NCI-H2227 treated with DMSO at 0.1 percent for 48 hours (cell line): Measurements from ENCODE around the gene PRADC1.

Source experiments
- DNase-seq: peaks from one replicate; lab custom pipeline; 2025; lab: John Stamatoyannopoulos, UW

Gene PRADC1

DNA sequence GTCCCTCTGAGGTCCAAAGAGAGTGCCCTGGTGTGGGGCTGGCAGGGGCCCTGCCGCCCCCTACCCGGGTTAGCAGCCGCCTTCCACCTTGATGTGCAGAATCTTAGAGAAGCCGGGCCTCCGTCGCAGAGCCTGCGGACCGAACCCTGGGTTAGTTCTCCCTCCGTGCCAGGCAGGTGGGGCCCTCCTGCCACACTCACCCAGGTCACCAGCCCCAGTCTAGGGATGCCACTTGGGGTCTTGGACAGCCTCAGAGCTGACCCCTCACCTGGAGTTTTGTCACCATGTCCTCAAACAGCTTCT, 25.8 kb upstream of the PRADC1 start:
- DNase-seq = no peak

DNA sequence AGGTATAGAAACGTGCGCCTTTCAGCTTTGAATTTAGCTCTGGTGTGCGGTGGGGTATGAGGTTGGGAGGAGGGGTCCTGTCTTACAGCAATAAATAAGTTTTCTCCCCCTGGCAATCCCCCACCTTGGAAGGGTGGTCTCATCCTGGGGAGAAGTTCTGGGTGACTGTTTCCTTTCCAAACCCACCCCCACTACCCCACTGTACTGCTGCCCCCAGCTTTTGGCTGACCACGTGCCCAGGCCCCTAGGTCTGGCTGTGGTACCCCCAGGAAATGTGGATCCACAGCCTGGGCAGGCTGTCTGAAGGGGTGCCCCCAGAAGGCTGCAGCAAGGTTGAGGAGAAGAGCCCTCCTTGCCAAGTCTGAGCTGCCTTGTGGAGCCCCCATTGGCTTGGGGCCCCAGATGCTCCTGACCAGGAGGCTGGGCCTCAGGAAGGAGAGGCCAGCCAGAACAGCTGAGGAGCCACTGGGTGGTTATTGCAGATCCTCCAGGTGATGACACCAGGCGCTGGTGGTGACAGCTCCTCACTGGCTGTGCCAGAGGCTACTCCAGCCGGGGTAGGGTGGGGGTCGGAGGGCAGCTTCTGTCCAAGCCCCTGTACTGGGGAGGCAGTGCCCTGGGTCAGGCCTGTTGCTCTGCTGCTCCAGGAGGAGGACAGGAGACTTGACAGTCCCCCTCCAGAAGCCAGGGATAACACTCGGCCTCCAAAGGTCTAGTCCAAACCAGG, 25.3 kb upstream of the PRADC1 start:
- no peak for DNase-seq

DNA sequence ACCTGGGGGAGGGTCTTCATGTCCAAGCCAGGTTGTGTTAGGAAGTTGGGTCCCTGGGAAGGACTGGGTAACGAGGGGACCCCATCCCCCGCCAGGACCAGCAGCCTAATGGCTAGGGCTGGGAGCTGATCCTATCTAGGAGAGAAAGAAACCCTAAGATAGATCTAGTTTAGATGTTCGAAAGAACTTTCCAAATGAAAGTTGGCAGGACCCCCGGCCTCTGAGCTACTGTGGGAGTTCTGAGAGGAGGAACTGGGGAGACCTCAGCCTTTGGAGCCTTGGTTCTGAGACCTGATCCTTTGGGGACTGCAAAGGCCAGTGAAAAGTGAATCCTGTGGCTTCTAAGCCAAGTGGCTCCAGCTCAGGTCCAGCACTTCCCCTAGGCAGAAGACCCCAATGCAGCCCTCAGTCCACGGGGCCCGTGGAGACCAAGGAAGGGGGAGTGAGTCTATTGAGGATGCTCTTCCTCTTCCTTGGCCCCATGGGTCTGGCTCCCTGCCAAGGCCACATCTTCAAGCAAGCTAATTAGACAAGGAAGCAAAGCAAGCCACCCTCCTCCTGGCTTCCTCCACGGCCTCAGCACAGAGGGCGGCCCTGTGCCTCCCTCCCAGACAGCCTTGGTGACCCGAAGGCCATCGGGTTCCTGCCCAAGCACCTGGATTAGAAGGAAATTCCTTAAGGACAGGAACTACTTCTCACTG, 24.5 kb upstream of the PRADC1 start:
- no peak for DNase-seq

DNA sequence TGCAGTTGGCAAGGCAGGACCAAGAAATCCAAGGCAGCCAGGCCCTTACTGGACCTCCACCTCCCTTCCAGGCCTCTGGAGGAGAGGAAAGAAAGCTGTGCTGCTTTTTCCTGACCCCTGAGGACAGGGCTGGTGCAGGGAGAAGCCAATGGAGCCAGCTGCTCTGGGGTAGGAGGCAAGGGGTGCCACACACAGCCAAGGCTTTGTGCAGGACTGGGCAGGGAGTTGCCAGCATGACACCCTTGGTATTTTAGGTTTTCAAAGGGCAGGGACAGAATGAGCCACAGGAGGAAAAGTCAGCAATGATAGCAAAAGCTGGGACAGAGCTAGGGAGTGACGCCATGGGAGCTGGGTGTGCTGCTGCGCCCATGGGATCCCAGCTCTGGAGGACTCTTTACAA, 24.0 kb upstream of the PRADC1 start:
- DNase-seq = no peak

DNA sequence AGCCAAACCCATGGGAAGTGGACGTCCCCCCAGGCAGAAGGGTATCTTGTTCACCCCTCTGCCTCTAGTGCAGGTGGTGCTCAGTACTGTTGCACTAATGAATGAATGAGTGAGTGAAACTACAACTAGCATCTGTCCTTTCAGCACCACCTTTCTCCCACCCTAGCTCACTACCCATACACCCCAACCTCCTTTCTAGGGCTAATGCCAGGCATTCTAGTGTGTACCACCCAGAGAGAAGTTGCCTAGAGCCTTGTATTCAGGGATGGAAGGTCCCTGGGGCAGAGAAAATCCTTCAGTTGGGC, 23.5 kb upstream of the PRADC1 start:
- DNase-seq = no peak

DNA sequence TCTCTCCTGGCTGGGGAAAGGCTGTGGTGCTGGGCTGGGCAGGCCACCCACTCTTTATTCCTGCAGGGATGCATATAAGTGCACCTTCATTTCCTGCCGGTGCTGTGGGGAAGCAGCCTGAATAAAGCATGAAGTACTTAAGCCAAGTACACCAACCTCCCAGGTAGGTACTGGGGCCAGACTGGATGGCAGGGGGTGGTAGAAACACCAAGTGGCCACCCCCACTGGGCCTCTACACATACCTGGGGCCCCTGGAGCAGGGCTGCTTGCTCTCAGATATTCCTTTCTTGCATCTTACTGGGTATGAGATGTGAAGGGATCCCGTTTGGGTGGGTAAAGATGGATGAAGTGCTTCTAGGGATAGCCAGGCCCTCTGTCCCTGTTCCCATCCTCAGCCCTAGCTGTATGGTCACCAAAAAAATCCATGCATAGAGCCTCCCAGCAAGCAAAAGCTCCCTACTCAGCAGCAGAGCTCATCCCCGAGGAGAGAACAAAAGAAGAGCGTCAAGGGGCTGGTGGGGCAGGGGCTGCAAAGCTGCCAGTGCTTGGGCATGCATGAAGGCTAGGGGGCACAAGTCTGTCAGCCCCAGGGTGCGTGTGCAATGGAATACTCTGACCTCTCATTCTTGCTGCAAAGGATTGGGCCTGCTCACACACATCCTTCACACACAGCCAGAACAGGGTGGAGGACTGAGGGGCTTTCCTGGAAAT, 23.0 kb upstream of the PRADC1 start:
- no peak for DNase-seq

DNA sequence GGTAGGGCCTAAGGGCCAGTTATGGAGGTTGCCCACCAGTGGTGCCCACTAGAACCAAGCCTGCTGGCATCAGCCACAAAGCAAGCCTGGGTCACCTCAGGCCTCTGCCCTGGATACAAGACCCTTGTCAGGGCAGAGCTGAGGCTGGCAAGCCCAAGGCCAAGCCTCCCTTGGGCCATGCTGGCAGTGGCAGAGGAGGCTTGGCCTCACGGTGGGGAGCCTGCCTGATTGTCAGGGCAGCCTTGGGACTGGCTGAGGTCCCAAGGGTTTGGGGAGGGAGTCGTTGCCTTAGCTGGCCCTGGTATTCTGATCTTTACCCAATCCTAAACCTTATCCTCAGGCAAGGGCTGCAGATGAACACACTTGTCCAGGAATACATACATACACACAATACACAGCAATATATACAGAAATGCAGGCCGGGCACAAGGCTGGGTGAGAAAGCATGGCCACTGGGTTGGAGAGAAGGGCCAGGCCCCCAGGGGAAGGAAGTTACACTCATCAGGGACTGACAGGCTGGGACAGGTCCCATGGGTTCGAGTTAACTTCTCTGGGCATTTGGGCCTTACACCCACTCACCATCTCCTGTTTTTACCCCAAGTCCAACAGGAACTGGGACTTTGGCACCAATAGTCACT, 22.1 kb upstream of the PRADC1 start:
- no peak for DNase-seq

DNA sequence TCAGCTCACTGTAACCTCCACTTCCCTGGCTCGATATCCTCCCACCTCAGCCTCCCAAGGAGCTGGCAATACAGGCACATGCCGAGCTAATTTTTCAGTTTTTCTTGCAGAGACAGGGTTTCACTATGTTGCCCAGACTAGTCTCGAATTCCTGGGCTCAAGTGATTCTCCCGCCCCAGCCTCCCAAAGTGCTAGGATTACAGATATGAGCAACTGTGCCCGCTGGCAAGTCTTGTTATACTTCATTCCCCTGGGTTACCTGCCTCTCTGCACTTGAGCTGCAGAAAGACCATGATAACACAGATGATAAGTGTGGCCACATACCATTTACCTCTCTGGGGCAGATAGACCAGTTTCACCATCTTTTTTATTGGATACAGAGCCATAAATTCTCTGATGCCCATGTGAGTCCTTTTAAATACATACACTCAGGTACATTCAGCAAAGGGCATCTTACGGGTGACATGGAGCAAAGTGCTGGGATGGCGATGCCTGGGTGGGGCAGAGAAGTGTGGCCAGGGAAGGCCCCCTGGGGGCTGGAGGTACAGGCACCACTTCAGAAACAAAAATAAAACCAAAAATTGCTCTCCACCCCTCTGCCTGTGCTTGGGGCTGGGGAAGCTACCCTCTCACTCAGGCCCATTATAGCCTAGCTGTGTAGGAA, 21.4 kb upstream of the PRADC1 start:
- DNase-seq = no peak

DNA sequence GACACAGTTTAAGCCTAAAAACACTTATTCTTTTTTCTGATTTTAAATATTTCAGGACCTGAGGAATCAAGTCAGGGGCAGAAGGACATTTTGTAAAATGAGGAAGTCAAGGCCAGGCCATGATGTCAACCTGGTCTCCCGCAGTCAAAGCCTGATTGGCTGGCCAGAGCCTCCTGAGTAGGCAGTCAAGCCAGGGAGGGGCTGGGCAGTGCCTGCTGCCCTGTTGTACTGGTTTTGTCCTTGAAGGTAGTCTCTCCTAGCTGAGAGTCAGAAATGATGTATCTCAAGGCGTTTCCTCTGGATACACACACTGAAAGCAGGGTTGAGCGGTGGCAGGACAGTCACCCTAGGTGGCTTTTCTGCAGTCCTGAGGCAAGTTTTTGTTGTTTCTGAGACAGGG, 20.9 kb upstream of the PRADC1 start:
- no peak for DNase-seq

DNA sequence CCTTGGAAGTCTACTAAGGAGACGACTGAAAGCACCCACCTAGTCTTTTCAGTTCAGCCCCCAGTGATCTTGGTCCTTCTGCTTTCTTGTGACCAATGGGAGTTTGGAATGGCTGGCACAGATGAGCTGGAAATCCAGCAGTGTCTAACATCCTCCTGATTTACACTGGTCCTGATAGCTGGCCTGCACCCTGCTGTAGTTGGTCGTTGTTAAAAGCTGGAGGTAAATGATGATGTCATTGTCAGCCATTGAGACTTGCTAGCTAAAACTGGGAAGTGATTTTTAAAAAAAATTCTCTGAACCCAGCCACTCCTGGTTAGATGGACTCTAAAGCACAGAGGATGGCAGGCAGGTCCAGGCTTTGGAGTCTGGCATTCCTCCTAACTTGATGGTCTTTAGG, 20.4 kb upstream of the PRADC1 start:
- DNase-seq = no peak

DNA sequence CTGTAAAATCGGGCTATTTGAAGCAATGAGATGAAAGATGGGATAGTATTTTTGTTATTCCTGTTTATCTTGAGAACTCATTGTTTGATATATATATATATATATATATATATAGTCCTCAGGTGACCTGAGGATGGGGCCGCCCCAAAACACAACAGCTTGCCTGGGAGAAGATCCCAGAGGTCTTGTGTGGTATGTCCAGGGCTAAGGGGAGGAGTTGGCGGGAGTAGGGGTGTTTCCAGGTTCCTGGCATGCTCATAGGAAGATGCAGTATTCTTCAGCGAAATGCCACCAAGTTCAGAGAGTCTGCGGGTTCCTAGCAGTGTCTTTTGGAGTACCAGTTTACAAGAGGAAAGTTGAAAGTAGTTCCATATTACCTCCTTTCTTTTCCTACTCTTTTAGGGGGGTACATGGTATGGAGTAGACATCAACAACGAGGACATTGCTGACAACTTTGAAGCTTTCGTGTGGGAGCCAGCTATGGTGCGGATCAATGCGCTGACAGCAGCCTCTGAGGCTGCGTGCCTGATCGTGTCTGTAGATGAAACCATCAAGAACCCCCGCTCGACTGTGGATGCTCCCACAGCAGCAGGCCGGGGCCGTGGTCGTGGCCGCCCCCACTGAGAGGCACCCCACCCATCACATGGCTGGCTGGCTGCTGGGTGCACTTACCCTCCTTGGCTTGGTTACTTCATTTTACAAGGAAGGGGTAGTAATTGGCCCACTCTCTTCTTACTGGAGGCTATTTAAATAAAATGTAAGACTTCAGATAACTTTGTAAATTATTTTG, 19.4 kb upstream of the PRADC1 start:
- no peak for DNase-seq

DNA sequence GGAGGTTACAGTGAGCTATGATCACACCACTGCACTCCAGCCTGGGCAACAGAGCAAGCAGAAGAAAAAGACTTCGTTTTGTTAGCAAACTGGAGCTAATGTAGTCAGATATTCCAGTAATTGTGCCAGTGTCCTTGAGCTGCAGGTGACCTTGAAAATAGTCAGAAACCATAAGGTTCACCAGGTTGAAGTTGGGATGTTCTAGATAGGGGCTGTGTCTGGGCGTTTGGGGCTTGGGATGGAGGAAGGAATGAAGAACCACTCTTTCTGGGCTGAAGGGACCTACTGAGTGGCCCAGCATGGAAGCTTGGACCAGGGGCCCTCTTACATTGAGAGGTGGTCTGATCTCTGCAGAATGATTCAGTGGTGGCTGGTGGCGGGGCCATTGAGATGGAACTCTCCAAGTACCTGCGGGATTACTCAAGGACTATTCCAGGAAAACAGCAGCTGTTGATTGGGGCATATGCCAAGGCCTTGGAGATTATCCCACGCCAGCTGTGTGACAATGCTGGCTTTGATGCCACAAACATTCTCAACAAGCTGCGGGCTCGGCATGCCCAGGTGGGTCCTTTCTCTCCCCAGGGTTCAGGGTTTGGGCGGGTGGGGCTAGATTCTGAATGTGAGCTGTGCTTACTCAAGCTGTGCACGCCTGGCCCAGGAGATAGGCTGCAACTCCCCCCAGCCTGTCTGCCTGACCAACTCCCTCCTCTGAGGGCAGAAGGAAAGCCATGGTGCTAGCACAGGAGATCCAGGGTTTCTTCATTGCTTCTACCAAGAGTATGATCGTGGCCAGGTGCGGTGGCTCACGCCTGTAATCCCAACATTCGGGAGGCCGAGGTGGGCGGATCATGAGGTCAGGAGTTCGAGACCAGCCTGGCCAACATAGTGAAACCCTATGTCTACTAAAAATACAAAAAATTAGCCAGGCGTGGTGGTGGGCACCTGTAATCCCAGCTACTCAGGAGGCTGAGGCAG, 18.1 kb upstream of the PRADC1 start:
- no peak for DNase-seq

DNA sequence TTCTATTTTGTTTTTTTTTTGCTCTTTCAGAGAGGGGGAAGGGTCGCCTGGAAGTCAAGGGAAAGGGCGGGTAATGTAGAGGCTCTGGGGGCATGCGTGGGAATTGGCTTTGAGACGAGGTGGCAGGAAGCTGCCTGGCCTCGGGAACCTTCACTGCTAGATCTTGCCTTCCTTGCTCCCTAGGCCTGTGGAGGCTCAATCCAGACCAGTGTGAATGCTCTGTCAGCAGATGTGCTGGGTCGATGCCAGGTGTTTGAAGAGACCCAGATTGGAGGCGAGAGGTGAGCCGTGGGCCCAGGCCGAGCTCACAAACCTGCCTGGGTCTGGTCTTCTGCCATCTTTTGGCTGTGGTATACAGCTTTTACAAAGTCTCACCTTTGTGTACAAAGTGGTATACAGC, 16.6 kb upstream of the PRADC1 start:
- no peak for DNase-seq

DNA sequence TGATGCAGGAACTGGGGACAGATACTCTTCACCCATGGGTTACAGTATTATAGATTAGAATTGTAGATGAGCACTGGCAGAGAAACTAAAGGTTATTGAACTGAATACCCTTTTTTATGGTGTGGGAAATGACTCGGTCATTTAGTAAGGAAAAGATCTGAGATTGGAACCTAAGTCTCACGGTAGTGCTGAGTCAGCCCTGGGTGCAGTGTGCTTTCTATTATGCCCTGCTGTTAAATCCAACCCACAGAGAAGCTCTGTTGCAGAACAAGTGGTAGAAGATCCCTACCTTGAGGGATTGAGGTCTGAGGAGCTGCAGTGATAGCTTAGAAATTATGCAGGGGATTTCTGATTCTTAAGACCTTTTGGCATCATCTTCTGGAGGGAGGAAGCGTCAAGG, 13.8 kb upstream of the PRADC1 start:
- DNase-seq = no peak

DNA sequence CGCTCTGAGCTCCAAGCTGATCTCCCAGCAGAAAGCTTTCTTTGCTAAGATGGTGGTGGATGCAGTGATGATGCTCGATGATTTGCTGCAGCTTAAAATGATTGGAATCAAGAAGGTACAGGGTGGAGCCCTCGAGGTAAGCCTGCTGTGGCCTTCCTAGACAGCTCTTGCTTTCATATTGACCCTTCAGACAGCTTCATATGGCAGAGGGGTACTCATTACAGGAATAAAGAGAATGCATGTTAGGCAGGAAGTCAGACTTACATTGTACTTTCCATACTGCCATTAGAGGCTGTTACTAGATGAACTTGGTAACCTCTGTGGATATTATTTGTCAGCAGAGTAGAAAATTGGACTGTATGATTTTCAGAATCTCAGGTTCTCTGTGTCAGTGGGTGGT, 11.5 kb upstream of the PRADC1 start:
- no peak for DNase-seq

DNA sequence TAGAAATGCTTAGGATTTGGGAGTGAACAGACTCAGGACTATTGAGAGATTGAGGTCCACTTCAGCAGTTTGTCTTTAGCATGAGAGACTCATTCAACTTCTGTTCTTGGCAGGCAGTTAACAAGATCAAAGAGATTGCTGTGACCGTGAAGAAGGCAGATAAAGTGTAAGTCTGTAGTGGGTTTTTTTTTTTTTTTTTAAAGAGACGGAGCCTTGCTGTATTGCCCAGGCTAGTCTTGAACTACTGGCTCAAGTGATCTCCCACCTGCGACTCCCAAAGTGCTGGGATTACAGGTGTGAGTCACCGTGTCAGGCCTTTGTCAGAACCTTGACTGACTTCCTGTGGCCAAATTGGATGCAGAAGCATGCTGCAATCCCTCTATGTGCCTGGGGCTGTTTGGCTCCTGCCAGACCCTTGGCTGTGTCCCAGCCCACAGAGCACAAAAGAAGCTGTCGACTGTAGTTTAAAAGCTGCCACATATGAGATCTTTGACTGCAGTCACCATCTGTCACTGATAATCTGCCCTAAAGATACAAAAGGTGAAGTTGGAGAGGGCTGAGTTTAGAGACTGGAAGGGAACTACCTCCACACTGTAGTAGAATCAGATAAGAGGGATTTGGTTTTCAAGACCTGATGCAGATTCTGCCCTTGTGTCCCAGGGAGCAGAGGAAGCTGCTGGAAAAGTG, 11.0 kb upstream of the PRADC1 start:
- no peak for DNase-seq

DNA sequence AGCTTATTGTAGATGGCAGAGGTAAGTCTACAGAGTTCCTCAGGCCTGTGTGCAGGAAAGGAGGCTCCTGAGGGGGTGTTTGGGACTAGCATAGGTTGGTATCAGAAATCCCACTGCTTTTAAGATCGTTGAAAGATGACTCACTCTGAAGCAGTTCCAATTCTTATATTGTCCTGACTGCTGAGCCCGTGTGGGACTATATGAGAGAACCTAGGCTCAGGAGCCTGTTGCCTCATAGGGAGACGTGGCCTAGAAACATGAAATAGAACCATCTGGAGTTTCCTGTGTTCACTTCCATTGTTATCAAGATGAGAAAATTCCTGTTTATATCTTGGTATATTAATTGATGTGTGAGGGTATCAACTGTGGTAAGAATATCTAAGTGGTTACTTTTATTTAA, 6.7 kb upstream of the PRADC1 start:
- no peak for DNase-seq

DNA sequence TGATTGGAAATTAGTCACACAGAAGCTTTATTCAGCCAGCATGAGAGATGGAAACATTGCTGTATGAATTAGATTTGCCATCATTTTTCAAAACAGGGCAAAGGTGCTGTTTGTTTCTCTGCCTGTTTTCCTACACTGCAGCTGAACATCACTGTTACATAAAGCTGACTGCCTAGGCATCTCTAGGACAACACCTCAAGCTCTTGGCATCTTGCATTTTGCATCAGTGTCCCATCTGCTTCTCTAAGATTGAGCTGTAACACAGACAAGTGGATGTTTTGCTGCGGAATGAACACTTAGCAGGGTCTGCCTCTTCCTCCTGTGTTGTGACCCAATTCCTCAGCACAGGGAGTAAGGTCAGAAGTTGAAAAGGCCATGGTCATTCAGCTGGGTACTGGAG, 5.9 kb upstream of the PRADC1 start:
- DNase-seq = no peak

DNA sequence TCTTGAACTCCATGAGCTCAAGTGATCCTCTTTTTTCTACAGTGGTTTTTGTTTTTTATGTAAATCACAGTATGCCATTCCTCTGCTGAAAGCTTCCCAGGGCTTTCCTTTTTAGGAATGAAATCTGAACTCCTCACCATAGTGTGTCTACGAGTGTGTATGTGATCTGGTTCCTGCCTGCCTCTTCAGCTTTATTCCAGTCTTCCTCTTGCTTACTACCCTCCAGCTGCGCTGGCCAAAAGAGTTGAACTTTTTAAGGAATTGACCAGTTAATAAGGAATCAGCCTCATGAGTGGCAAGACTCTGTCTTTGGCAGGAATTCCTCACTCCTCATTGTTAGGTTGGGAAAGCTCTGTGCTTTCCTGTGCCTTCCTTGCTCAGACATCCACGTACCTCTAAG, 5.1 kb upstream of the PRADC1 start:
- DNase-seq = no peak

DNA sequence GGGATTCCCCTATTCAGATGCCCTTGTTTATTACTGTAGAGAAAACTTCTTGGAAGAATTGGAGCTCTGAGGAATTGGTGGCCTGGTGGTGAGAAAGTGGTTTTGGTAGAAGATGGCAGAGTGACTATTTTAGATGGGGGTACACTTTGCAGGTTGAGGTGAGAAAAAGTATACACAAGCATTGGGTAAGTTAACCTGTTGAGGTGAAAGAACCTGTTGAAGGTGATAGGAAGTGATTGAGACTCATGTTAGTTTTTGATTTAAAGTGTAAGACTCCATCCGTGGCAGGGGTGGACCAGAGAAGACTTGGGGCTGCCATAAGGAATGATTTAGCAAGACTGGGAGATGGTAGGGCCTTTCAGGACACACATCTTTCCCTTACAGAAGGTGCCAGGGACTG, 4.1 kb upstream of the PRADC1 start:
- no peak for DNase-seq
